ENCODE measurements around the gene CCDC12.

- TF ChIP-seq, protein P1, sequence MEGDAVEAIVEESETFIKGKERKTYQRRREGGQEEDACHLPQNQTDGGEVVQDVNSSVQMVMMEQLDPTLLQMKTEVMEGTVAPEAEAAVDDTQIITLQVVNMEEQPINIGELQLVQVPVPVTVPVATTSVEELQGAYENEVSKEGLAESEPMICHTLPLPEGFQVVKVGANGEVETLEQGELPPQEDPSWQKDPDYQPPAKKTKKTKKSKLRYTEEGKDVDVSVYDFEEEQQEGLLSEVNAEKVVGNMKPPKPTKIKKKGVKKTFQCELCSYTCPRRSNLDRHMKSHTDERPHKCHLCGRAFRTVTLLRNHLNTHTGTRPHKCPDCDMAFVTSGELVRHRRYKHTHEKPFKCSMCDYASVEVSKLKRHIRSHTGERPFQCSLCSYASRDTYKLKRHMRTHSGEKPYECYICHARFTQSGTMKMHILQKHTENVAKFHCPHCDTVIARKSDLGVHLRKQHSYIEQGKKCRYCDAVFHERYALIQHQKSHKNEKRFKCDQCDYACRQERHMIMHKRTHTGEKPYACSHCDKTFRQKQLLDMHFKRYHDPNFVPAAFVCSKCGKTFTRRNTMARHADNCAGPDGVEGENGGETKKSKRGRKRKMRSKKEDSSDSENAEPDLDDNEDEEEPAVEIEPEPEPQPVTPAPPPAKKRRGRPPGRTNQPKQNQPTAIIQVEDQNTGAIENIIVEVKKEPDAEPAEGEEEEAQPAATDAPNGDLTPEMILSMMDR (IDR thresholded peaks at IDR 0.05) = no peak
- TF ChIP-seq POLR2A (IDR thresholded peaks at IDR 0.05) = no peak
- no peak for TF ChIP-seq EP300 (IDR thresholded peaks at IDR 0.05)
Observed at GRCh38 chr3:46904303-46905212, 72.0 kb downstream of the CCDC12 start.
